Measurements from ENCODE around the gene ZNF566. TPM values are rescaled to one million over a fixed set of nuclear protein-coding genes. Genes with fewer than 3 reads are reported as not detected.
A peak's percentile ranks its signal among the peaks of the same experiment; 100 is the strongest.
"Not testable (repeated sequence)": the region's sequence is repeated elsewhere in the genome, so short reads cannot be mapped to it uniquely, and the experiment has no call there.

ZNF566 gene
- total RNA-seq, 2 donors from 2014 or later, result 5.5 to 10.2 TPM

DNA sequence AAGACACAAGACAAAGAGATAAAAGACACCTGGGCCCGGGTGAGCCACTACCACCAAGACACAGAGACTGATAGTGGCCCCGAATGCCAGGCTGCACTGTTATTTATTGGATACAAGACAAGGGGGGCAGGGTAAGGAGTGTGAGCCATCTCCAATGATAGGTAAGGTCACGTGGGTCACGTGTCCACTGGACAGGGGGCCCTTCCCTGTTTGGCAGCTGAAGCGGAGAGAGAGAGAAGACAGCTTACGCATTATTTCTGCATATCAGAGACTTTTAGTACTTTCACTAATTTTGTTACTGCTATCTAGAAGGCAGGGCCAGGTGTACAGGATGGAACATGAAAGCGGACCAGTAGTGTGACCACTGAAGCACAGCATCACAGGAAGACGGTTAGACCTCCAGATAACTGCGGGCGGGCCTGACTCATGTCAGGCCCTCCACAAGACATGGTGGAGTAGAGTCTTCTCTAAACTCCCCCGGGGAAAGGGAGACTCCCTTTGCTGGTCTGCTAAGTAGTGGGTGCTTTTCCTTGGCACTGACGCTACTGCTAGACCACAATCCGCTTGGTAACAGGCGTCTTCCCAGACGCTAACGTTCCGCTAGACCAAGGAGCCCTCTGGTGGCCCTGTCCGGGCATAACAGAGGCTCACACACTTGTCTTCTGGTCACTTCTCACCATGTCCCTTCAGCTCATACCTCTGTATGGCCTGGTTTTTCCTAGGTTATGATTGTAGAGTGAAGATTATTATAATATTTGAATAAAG is 3.5 kb upstream of the ZNF566 start:
- not testable (repeated sequence) for H3K9me3 ChIP-seq, H3K27me3 ChIP-seq, H3K4me1 ChIP-seq, H3K4me3 ChIP-seq, H3K27ac ChIP-seq, H3K36me3 ChIP-seq
- TF ChIP-seq, protein P1, sequence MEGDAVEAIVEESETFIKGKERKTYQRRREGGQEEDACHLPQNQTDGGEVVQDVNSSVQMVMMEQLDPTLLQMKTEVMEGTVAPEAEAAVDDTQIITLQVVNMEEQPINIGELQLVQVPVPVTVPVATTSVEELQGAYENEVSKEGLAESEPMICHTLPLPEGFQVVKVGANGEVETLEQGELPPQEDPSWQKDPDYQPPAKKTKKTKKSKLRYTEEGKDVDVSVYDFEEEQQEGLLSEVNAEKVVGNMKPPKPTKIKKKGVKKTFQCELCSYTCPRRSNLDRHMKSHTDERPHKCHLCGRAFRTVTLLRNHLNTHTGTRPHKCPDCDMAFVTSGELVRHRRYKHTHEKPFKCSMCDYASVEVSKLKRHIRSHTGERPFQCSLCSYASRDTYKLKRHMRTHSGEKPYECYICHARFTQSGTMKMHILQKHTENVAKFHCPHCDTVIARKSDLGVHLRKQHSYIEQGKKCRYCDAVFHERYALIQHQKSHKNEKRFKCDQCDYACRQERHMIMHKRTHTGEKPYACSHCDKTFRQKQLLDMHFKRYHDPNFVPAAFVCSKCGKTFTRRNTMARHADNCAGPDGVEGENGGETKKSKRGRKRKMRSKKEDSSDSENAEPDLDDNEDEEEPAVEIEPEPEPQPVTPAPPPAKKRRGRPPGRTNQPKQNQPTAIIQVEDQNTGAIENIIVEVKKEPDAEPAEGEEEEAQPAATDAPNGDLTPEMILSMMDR (IDR thresholded peaks at IDR 0.05), result peak; percentile 46 to 76
- peak; percentile 59 for DNase-seq (ENCODE audit: low spot score)

DNA sequence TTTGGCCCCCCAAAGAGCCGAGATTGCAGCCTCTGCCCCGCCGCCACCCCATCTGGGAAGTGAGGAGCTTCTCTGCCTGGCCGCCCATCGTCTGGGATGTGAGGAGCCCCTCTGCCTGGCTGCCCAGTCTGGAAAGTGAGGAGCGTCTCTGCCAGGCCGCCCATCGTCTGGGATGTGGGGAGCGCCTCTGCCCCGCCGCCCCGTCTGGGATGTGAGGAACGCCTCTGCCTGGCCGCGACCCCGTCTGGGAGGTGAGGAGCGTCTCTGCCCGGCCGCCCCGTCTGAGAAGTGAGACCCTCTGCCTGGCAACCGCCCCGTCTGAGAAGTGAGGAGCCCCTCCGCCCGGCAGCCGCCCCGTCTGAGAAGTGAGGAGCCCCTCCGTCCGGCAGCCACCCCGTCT is 1.5 kb upstream of the ZNF566 start:
- not testable (repeated sequence) for H3K36me3 ChIP-seq; DNase-seq (ENCODE audit: low spot score); H3K27ac ChIP-seq; H3K27me3 ChIP-seq; H3K4me3 ChIP-seq; H3K9me3 ChIP-seq
- H3K4me1 ChIP-seq, result peaks cover 0 to 11% of the 10 kb centered on the region in 2 donors

DNA sequence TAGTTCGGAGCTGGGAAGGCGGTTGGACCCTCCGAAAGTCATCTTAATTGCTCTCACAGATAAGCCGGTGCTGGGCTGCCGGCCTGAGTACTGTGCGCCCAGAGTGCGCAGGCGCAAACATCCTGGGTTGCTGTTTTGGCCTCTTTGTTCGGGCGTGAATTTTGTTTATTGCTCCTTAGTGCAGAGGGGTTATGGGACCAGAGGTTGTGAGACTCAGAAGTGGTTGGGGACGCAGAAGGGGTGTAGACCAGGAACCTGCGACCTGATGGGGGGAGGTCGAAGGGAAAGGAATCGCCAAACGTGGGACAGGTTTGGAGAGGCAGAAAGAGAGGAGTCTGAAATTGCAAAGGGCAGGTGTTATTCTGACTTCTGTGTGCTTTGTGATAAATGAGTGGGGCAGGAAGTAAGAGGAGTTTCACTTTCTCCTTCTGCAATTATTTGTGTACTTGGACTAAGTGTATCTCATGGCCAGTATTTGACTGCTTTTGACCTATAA is 607 bp upstream of the ZNF566 start:
- peak overlapping the region; percentile 96 for H3K27ac ChIP-seq
- H3K36me3 ChIP-seq, result no peaks in the 10 kb centered on the region
- TF ChIP-seq, protein P1 (IDR thresholded peaks at IDR 0.05), result no peak
- H3K4me1 ChIP-seq, result peaks cover 0 to 11% of the 10 kb centered on the region in 2 donors
- H3K9me3 ChIP-seq, result no peaks in the 10 kb centered on the region
- peak; percentile 86 for DNase-seq (ENCODE audit: low spot score)
- H3K27me3 ChIP-seq, result no peaks in the 10 kb centered on the region
- H3K4me3 ChIP-seq, result peak overlapping the region; percentile 68 to 78

DNA sequence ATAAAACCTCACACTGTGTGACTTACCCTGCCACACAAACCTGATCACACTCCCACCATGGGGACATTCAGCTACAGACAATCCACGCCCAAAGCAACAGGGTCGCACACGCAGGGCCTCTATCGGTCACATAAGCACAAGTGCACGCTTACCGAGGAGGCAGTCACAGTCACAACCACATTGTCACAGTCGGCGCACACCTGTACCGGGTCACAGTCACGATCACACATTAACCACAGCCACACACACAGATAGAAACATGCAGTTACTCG is 579 bp downstream of the ZNF566 start:
- Histone ChIP-seq H3K36me3 (no peaks in the 10 kb centered on the region), H3K4me3 (peak overlapping the region; percentile 68 to 78), H3K27ac (peak overlapping the region; percentile 96), H3K4me1 (peaks cover 0 to 11% of the 10 kb centered on the region in 2 donors), H3K27me3 (no peaks in the 10 kb centered on the region), H3K9me3 (no peaks in the 10 kb centered on the region)
- no peak for DNase-seq (ENCODE audit: low spot score)
- TF ChIP-seq, protein P1 (IDR thresholded peaks at IDR 0.05), result no peak

DNA sequence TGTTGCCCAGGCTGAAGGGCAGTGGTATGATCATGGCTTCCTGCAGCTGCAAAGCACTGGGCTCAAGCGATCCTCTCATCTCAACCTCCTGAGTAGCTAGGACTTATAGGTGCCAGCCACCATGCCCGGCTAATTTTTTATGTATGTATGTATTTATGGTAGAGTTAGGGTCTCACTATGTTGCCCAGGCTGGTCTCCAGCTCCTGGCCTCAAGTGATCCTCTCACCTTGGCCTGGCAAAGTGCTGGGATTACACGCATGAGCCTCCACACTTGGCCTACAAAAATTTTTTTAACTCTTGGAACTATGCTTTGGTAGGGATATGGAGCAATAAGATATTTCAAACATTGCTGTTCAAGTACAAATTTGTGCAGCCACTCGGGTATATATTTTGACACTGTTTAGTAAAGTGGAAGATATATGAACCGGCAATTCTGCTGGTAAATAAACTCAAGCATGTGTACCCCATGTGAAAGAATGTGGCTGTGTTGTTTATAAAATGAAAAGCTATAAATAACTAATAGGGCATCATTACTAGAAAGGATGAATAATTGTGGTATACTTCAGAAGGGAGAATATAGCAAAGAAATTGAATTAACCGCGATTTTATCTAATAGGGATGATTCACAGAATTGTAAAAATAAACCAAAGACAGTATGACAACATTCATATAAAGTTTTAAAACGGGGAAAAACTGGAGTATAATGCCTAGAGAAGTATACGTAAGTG is 1.1 kb downstream of the ZNF566 start:
- Histone ChIP-seq H3K9me3 (no peaks in the 10 kb centered on the region), H3K4me1 (peaks cover 0 to 11% of the 10 kb centered on the region in 2 donors), H3K4me3 (peak overlapping the region; percentile 68 to 78), H3K27me3 (no peaks in the 10 kb centered on the region), H3K36me3 (no peaks in the 10 kb centered on the region), H3K27ac (peak overlapping the region; percentile 96)
- DNase-seq (ENCODE audit: low spot score), result no peak
- TF ChIP-seq, protein P1 (IDR thresholded peaks at IDR 0.05), result no peak

DNA sequence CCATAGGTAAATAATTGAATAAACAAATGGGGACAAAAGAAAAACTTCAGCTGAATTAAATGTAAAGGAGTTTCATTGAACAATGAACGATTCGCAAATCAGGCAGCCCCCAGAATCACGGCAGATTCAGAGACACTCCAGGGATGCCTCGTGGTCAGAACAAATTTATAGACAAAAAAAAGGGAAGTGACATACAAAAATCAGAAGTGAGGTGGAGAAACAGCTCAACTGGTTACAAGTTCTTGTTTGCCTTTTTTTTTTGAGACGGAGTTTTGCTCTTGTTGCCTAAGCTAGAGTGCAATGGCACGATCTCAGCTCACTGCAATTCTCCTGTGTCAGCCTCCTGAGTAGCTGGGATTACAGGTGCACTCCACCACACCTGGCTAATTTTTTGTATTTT is 5.7 kb downstream of the ZNF566 start:
- Histone ChIP-seq H3K27ac (no peak overlapping the region), H3K4me3 (no peak overlapping the region), H3K9me3 (no peaks in the 10 kb centered on the region), H3K36me3 (peaks cover 1% of the 10 kb centered on the region), H3K27me3 (no peaks in the 10 kb centered on the region), H3K4me1 (peaks cover 0 to 9% of the 10 kb centered on the region in 2 donors)
- TF ChIP-seq, protein P1 (IDR thresholded peaks at IDR 0.05), result no peak
- no peak for DNase-seq (ENCODE audit: low spot score)

All from right atrium auricular region (tissue), 2 donors.